Stimulated activated naive CD8-positive, alpha-beta T cell treated with anti-CD3 and anti-CD28 coated beads, Interleukin-15, Interleukin-2, amounts not matched to agents 100 U/mL and 50 U/mL, for 24 hours (primary cell): Measurements from ENCODE around the gene ABCA6.
"Not testable (repeated sequence)": the region's sequence is repeated elsewhere in the genome, so short reads cannot be mapped to it uniquely, and the experiment has no call there.

Experiments
- ATAC-seq: fragments of 150-1000 bp; cut with Tn5 transposase; one replicate; pipeline ENCODE4 v1.10.0; 2021
- DNase-seq: peaks from one replicate; pipeline ENCODE4 v3.0.0; 2021

The ABCA6 gene

DNA sequence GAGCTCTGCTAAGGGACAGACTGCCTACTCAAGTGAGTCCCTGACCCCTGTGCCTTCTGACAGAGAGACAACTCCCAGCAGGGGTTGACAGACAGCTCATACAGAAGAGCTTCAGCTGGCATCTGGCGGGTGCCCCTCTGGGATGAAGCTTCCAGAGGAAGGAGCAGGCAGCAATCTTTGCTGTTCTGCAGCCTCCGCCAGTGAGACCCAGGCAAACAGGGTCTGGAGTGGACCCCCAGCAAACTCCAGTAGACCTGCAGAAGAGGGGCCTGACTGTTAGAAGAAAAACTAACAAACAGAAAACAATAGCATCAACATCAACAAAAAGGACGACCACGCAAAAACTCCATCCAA, 70.5 kb downstream of the ABCA6 start:
- ATAC-seq, DNase-seq: not testable (repeated sequence)

GRCh38 chr17:69070378-69071232, 71.1 kb downstream of the ABCA6 start:
- not testable (repeated sequence) for ATAC-seq, DNase-seq

DNA sequence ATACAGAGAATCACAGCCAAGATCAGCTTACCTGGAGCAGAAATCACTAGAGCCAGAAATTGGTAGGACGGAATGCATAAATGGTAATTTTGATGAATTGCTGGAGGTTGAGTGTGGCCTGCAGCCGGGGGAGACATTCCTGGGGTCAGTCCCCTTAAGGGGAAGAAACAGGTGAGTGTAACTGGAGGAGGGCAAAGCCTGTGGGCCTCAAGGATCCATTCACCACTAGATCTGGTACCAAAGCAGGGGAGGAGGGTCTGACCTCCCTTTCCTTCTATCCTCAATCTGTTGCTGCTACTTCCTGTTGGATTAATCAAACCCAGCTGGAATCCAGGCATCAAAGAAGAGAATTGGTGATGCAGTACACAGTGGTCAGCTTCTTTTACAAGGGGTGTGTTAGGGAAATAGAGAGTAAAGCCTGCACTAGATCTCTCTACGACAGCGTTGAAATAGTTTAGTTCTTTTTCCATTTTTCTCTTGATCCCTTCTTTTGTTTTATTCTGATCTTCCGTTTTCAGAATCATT, 72.4 kb downstream of the ABCA6 start:
- no peak for ATAC-seq
- no peak for DNase-seq

DNA sequence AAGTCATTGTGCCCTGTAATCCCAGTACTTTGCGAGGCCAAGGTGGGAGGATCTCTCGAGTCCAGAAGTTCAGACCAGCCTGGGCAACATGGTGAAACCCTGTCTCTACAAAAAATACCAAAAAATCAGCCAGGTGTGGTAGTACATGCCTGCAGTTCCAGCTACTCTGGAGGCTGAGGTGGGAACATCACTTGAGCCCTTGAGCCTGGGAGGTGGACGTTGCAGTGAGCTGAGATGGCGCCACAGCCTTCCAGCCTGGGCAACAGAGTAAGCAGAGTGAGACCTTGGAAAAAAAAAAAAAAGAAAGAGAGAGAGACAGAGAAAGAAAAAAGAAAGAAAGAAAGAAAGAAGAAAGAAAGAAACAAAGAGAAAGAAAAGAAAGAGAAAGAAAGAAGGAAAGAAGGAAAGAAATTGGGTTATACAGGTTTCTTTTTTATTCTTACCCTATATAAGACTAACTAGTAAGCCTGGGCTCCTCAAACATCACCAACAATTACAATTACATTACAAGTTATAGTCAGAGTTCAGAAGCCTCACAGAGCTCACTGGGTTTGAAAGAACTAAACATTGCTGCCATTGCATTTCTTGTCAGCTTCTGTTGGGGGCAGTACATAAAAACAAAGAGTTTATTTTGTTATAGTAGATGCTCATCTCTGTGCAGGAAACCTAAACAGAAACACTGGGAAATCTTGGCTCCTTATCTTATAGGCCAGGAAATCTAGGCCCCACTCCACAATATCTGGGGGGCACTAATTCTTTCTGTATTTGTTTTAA, 74.2 kb downstream of the ABCA6 start:
- no peak for DNase-seq
- no peak for ATAC-seq

DNA sequence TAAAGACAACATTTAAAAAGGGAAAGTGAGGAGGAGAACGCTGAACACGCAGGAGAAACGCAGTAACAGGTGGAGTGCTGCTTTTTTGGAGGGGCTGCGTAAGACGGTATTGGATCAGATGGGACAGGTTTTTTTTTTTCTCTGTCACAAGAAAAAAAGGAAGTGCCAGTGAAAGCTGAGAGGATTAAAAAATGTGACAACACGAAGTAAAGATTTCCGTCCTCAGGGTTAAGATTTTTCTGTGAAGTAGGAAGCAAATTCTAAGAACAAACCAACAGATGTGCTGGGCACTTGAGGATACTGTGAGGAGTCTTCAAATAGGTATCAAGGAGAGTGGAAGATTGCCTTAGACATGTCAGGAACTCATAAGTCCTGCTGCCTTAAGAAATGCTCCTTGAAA, 75.2 kb downstream of the ABCA6 start:
- DNase-seq (no peak), ATAC-seq (no peak)

DNA sequence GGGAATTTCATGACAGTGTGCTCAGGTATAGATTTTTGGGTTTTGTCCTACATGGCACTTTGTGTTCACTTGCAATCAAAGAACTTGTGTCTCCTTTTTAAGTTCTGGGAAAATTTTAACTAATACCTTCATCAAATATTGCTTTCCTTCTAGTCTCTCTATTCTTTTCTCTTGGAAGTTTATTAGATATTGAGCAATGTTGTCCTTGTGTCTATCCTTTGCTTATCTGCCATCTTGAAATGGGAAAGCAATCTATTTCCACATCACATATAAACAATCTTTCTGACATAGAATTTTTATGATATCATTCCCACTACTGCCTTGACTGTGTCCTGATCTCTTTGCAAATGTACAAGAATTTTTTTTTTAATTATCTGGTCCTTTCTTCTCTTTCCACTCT, 76.6 kb downstream of the ABCA6 start:
- ATAC-seq, result no peak

DNA sequence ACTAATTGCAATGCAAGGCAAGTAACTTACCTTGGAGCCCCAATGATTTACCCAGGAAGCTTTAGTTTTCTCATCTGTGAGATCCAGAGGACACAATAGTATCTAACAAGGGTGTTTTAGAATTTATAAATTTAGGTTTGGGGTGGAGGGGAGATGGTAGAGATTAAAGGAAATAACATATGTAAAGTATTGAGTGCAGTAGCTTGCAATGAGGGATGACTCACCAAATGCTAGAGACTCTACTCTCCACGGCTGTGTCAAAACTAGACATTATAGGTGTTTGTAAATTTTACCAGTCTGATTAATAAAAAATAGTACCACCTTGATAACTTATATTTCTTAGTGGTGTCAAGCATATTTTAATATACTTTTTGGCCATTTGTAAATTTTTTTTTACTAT, 77.2 kb downstream of the ABCA6 start:
- DNase-seq (no peak), ATAC-seq (no peak)

More for the DNA sequence above, 76.6 kb downstream of the ABCA6 start:
- DNase-seq, result no peak

GRCh38 chr17:69064001-69064400, 77.7 kb downstream of the ABCA6 start:
- no peak for DNase-seq
- no peak for ATAC-seq

DNA sequence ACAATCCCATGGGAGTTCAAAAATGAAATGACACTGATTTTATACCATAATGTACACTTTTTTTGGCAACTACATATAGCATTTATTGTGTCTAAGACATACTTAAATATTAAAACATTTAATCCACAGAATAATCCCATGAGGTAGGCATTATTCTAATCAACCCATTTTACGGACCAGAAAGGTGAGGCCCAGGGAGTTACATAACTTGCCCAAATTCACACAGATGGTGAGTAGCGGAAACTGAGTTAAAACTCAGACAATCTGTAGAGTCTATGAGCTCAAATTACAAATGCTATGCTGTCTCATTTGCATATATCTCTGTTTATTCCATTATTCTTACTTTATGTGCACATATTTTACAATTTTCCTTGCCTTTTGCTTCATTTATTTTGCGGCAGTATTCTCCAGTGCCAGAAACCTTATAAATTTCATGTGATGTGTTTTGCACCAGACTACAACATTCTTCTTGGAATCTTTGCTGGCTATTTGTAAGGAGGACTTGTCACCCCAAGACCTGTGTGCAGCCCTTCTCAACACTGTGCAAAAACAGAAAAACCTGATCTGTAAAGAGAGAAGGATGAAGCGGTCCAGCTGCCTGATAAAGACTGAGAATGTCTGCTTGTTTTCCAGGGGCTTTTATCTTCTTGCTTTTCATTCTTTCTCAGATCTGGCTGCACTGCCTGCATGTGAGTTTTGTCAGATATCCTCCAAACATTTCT, 78.7 kb downstream of the ABCA6 start:
- DNase-seq (no peak), ATAC-seq (no peak)

GRCh38 chr17:69061721-69062556, 79.8 kb downstream of the ABCA6 start:
- DNase-seq, result no peak
- ATAC-seq, result no peak

DNA sequence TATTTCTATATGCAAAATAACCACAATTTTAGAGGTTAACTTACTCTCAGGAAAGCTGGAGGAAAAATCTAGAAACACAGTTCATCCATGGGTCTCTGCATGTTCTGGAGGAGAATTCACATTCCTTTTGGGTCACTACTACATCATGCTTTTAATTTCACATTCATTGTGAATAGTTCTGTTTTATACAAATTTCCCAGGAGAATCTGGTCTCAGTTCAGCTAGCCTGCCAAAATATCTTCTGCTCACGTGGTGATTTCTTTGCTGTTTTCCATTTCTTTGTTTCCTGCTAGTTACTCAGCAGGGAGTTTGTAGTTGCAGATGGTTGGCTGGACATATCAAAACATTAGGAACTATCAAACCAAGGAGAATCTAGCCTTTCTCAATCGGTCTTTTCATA, 80.9 kb downstream of the ABCA6 start, which contains the start of gene ABCA9:
ABCA9 (minus strand) TSS at position 106 of the 400 bp plus-strand sequence. CDS start 9,801 bp downstream, outside the sequence.
- ATAC-seq (no peak), DNase-seq (no peak)

DNA sequence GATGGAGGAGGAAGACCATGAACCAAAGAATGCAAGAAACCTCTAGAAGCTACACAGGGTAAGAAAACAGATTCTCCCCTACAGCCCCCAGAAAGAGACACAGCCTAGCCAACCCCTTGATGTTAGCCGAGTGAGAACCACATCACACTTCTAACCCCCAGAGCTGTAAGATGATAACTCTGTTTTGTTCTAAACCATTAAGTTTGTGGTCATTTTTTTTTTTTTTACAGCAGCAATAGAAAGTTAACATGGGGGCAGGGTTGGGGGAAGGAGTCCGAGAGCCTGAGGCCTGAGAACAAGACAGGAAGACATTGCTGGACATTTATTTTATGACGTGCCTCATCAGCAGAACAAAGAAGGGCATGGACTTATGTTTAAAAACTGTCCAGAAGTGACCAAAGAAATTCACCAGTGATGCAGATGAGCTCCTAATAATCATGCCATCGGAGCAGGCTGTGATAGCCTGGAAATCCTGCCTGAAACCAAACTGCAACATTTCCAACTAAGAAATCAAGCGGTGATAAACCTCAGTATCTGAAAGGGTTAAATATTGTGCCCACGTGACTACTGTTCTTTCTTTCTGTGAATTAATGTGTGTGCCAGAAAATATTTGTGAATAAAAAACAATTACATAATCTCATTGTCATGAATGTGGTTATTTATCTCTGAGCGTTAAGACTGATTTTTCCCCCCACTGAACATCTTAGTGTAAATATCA, 82.1 kb downstream of the ABCA6 start:
- DNase-seq, result no peak
- ATAC-seq, result no peak

DNA sequence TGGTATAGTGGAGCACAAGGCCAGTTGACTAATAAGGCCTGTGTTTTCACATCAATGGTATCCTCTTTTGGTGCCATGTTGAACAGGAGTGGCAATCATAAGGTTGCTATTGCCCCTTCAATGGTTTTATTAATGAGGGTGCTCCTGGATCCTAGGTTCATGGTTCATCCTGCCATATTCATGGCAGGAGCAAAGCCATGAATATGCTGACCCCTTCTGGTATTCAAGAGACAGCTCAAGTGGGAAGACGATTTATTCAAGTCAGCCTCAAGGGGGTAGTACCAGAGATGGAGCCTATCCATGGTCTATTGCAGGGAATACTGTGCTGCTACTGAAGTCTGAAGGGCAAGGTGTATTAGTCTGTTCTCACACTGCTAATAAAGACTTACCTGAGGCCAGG, 83.5 kb downstream of the ABCA6 start:
- ATAC-seq (no peak), DNase-seq (no peak)

- DNase-seq, result no peak
- ATAC-seq, result no peak
Observed at GRCh38 chr17:69057280-69057679, 84.4 kb downstream of the ABCA6 start.

GRCh38 chr17:69056179-69056823, 85.4 kb downstream of the ABCA6 start:
- ATAC-seq (no peak), DNase-seq (no peak)

DNA sequence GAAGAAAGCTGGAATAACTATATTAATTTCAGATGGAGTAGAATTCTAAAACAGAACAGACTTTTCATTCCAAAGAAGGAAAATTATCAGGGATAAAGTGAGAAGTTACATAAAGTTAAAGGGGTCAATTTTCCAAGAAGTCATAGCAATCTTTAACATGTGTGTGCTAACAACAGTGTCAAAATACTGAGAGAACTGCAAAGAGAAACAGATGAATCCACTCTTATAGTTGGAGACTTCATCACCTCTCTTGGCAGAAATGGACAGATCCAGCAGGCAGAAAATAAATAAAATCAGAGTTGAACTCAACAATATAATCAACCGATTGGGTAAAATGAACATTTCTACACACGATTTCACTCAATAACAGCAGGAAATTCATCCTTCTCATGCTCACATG, 86.4 kb downstream of the ABCA6 start:
- DNase-seq, result no peak
- ATAC-seq, result no peak

GRCh38 chr17:69050999-69051775, 90.5 kb downstream of the ABCA6 start:
- ATAC-seq (no peak), DNase-seq (no peak)

GRCh38 chr17:69048634-69049033, 93.1 kb downstream of the ABCA6 start:
- DNase-seq, result no peak
- ATAC-seq, result no peak
